A673 (cell line): Measurements from ENCODE around the gene PDE6D. TPM values are rescaled to one million over a fixed set of nuclear protein-coding genes. Genes with fewer than 3 reads are reported as not detected.

Source experiments
- BruUV-seq: library from RNA; stranded (reverse); fragments of 400-500 nt; replicated peaks from 2 replicates; lab custom pipeline; 2021; lab: Mats Ljungman, UMichigan
- CTCF ChIA-PET: fragments of 300-600 bp; sonication (Branson Sonifier 250); formaldehyde crosslinking; loops from one replicate; lab custom pipeline; 2022; ENCODE audit warnings: antibody characterized with exemption; lab: Charles Lee
- POLR2A ChIA-PET: fragments of 300-600 bp; sonication (Branson Sonifier 250); formaldehyde crosslinking; loops from one replicate; lab custom pipeline; 2022; ENCODE audit warnings: antibody characterized with exemption; ENCODE audit not compliant: low non-redundant PET; lab: Charles Lee
- DNase-seq: peaks from one replicate; pipeline ENCODE4 v3.0.0-alpha.2; 2015; ENCODE audit warnings: low spot score
- H3K27ac ChIP-seq: fragments of 200-600 bp; sonication (generic); 2 replicates; pipeline ENCODE4 v1.5.1; 2016; ENCODE audit warnings: mixed run types, low read depth, mild to moderate bottlenecking, mixed read lengths, antibody characterized with exemption, low read length; ENCODE audit not compliant: poor library complexity, severe bottlenecking
- H3K27me3 ChIP-seq: fragments of 200-600 bp; sonication (generic); replicated peaks from 2 replicates; pipeline ENCODE4 v1.6.1; 2017; ENCODE audit warnings: mixed run types, low read depth, mild to moderate bottlenecking, mixed read lengths, antibody characterized with exemption, low read length; ENCODE audit not compliant: insufficient read depth, poor library complexity
- H3K36me3 ChIP-seq: fragments of 200-600 bp; sonication (generic); 2 replicates; pipeline ENCODE4 v1.6.1; 2016; ENCODE audit warnings: mixed run types, mild to moderate bottlenecking, mixed read lengths, antibody characterized with exemption, low read length; ENCODE audit not compliant: insufficient read depth, poor library complexity, severe bottlenecking
- H3K4me1 ChIP-seq: fragments of 200-600 bp; sonication (generic); 2 replicates; pipeline ENCODE4 v1.6.1; 2017; ENCODE audit warnings: mixed run types, mild to moderate bottlenecking, mixed read lengths, antibody characterized with exemption, low read length; ENCODE audit not compliant: insufficient read depth, poor library complexity, severe bottlenecking
- H3K4me3 ChIP-seq: fragments of 200-600 bp; sonication (generic); 2 replicates; pipeline ENCODE4 v1.5.1; 2016; ENCODE audit warnings: low read depth, mixed run types, mild to moderate bottlenecking, mixed read lengths, low read length; ENCODE audit not compliant: poor library complexity, severe bottlenecking
- H3K9me3 ChIP-seq: fragments of 200-600 bp; sonication (generic); 2 replicates; pipeline ENCODE4 v1.6.1; 2016; ENCODE audit warnings: mixed run types, low read depth, mild to moderate bottlenecking, mixed read lengths, antibody characterized with exemption, low read length; ENCODE audit not compliant: poor library complexity, severe bottlenecking
- EZH2 ChIP-seq: fragments of 200-600 bp; sonication (generic); IDR thresholded peaks from 2 replicates; pipeline ENCODE4 v1.6.1; 2017; ENCODE audit warnings: borderline replicate concordance, low read depth, mild to moderate bottlenecking, mixed read lengths, antibody characterized with exemption, low read length; ENCODE audit not compliant: poor library complexity, severe bottlenecking
- intact Hi-C: fragments of 100-400 bp; cut with micrococcal nuclease; formaldehyde crosslinking; loops from one replicate; pipeline ENCODE4 v1.10.0; 2022; ENCODE audit not compliant: unreplicated experiment
- total RNA-seq: library from RNA; stranded (reverse); gene quantifications from 2 replicates; pipeline ENCODE4 v1.2.3, GENCODE V29; 2021
- TF ChIP-seq, protein P1 (sequence below): fragments of 300-800, 200-600 bp; sonication (generic); conservative IDR thresholded peaks from 2 replicates; pipeline ENCODE4 v1.5.1; 2017; ENCODE audit warnings: low read depth, mild to moderate bottlenecking, antibody characterized with exemption, low read length, moderate library complexity, mixed read lengths

Gene PDE6D
- total RNA-seq, 1 experiment from 2014 or later, result 19.7 TPM

DNA sequence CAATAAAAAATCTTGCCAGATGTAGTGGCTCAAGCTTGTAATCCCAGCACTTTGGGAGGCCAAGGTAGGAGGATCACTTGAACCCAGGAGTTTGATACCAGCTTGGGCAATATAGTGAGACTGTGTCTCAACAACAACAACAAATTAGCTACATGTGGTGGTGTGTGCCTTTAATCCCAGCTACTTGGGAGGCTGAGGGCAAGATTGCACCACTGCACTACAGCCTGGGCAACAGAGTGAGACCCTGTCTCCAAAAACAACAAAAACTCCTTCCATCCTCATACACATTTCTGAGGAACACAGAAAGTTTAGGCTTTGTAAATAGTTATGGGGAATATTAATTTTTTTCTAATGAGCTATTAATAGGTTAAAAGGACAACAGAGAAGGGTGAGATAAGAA, 17.0 kb downstream of the PDE6D start:
- no peaks in the 10 kb centered on the region for H3K4me1 ChIP-seq
- ChIA-PET POLR2A (no interaction called here), CTCF (no interaction called here)
- H3K27me3 ChIP-seq, result no peaks in the 10 kb centered on the region
- no peak overlapping the region for H3K4me3 ChIP-seq
- no TSS peak for BruUV-seq
- TF ChIP-seq, protein P1, sequence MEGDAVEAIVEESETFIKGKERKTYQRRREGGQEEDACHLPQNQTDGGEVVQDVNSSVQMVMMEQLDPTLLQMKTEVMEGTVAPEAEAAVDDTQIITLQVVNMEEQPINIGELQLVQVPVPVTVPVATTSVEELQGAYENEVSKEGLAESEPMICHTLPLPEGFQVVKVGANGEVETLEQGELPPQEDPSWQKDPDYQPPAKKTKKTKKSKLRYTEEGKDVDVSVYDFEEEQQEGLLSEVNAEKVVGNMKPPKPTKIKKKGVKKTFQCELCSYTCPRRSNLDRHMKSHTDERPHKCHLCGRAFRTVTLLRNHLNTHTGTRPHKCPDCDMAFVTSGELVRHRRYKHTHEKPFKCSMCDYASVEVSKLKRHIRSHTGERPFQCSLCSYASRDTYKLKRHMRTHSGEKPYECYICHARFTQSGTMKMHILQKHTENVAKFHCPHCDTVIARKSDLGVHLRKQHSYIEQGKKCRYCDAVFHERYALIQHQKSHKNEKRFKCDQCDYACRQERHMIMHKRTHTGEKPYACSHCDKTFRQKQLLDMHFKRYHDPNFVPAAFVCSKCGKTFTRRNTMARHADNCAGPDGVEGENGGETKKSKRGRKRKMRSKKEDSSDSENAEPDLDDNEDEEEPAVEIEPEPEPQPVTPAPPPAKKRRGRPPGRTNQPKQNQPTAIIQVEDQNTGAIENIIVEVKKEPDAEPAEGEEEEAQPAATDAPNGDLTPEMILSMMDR, result no peak
- no peak for TF ChIP-seq EZH2
- H3K27ac ChIP-seq, result no peak overlapping the region
- DNase-seq, result no peak
- intact Hi-C loops, result no loop called here
- H3K36me3 ChIP-seq, result no peaks in the 10 kb centered on the region
- no peaks in the 10 kb centered on the region for H3K9me3 ChIP-seq

GRCh38 chr2:231761735-231762134, 19.3 kb downstream of the PDE6D start:
- Histone ChIP-seq H3K27me3 (no peaks in the 10 kb centered on the region), H3K4me1 (no peaks in the 10 kb centered on the region), H3K9me3 (no peaks in the 10 kb centered on the region), H3K36me3 (no peaks in the 10 kb centered on the region), H3K4me3 (no peak overlapping the region), H3K27ac (no peak overlapping the region)
- TF ChIP-seq, protein P1, result no peak
- no peak for TF ChIP-seq EZH2
- ChIA-PET POLR2A (interaction anchor here (0.5 kb wide), 1 partner anchor 918 kb away, joined by 7 read pairs; no protein-coding TSS in a partner anchor), CTCF (interaction anchor here (0.7 kb wide), 1 partner anchor 11 kb away, joined by 7 read pairs; no protein-coding TSS in a partner anchor)
- BruUV-seq, result no TSS peak
- no peak for DNase-seq
- intact Hi-C loops, result no loop called here

DNA sequence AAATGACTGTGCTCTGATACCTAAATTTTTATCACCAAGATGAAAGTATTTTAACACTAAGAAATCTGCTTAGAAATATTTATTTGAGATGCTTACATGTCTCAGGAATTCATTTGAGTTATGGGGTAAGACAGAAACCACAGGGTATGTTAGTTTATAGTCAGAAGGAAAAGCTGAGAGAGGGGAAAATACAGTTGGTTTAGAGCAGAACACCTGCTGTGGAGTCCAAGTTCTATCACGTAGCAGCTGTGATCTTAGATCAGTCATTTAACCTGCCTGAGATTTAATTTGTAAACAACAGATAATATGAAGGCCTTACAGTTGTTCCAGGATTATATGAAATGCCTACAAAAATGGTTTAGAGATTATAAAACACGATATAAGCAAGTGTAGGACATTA, 29.0 kb downstream of the PDE6D start:
- H3K36me3 ChIP-seq, result no peaks in the 10 kb centered on the region
- no peak for DNase-seq
- H3K27ac ChIP-seq, result no peak overlapping the region
- CTCF ChIA-PET, result no interaction called here
- no TSS peak for BruUV-seq
- no peaks in the 10 kb centered on the region for H3K9me3 ChIP-seq
- POLR2A ChIA-PET, result no interaction called here
- no peaks in the 10 kb centered on the region for H3K4me1 ChIP-seq
- H3K4me3 ChIP-seq, result no peak overlapping the region
- intact Hi-C loops, result no loop called here
- TF ChIP-seq, protein P1, result no peak
- TF ChIP-seq EZH2, result no peak
- H3K27me3 ChIP-seq, result no peaks in the 10 kb centered on the region
